ENCODE measurements around the gene TMEM54. TPM values are rescaled to one million over a fixed set of nuclear protein-coding genes. Genes with fewer than 3 reads are reported as not detected.

The TMEM54 gene
- total RNA-seq, 1 donor from 2014 or later = 41.9 TPM

- no peaks in the 10 kb centered on the region for H3K36me3 ChIP-seq
- peaks cover 22% of the 10 kb centered on the region for H3K27me3 ChIP-seq
- DNase-seq = no peak
- TF ChIP-seq, protein P1, sequence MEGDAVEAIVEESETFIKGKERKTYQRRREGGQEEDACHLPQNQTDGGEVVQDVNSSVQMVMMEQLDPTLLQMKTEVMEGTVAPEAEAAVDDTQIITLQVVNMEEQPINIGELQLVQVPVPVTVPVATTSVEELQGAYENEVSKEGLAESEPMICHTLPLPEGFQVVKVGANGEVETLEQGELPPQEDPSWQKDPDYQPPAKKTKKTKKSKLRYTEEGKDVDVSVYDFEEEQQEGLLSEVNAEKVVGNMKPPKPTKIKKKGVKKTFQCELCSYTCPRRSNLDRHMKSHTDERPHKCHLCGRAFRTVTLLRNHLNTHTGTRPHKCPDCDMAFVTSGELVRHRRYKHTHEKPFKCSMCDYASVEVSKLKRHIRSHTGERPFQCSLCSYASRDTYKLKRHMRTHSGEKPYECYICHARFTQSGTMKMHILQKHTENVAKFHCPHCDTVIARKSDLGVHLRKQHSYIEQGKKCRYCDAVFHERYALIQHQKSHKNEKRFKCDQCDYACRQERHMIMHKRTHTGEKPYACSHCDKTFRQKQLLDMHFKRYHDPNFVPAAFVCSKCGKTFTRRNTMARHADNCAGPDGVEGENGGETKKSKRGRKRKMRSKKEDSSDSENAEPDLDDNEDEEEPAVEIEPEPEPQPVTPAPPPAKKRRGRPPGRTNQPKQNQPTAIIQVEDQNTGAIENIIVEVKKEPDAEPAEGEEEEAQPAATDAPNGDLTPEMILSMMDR (IDR thresholded peaks at IDR 0.05) = no peak
- H3K4me3 ChIP-seq = peak overlapping the region; percentile 14
- no peak overlapping the region for H3K27ac ChIP-seq
- intact Hi-C loops (cut with DNase I) = no loop called here
- no peaks in the 10 kb centered on the region for H3K9me3 ChIP-seq
- ATAC-seq = no peak
- no peaks in the 10 kb centered on the region for H3K4me1 ChIP-seq
Measured at GRCh38 chr1:32869923-32870614, 31.1 kb downstream of the TMEM54 start.

DNA sequence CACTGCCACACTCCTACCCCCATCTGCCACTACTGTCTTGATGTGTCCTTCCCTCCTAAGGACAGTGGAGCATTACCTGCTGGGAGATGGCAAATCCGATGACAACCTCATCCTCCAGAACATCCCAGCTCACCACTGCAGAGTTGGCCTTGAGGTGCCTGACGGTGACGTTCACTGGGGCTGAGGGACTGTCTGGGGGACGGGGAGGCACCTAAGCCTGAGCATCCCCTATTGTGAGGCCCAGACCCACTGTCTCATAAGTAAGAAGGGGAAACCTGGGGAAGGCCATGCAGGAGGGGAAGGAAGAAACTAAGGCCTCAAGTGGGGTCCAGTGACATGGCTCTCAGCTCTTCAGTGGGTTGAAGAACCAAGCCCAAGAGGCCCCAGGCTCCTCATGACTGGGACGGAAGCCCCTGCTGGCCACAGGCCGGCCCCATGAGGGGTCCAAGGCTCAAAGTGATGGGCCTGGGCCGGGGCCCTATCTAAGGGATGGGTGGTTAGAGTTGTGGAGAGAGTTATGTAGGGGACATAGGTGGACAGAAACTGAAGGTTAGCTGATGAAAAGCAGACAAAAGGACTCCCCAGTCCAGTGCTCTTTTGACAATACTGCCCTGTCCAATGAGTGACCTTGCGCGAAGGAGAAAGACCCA is 32.3 kb downstream of the TMEM54 start:
- intact Hi-C loops (cut with DNase I) = no loop called here
- ATAC-seq = no peak
- TF ChIP-seq, protein P1 (IDR thresholded peaks at IDR 0.05) = no peak
- Histone ChIP-seq H3K27ac (no peak overlapping the region), H3K36me3 (no peaks in the 10 kb centered on the region), H3K9me3 (no peaks in the 10 kb centered on the region), H3K4me3 (no peak overlapping the region), H3K4me1 (no peaks in the 10 kb centered on the region), H3K27me3 (peaks cover 22% of the 10 kb centered on the region)
- DNase-seq = no peak

DNA sequence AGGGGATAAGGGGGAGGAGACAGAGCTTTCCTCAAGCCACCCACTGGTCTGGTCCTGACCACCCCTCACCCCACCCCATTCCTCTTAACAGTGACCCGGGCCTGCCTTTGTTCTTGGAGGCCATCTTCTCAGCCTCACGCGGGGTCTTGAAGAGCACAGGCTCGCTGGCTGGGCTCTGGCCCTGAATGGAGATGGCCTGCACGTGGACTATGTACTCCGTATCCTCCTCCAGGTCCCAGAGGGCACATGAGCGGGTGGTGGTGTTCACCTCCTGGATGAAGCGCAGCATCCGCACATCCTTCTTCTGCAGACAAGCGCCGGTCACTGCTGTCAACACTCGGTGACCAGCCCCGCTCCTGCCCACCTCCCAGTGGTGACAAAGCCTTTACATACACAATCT is 33.1 kb downstream of the TMEM54 start:
- TF ChIP-seq, protein P1 (IDR thresholded peaks at IDR 0.05) = no peak
- no peak overlapping the region for H3K4me3 ChIP-seq
- H3K27ac ChIP-seq = no peak overlapping the region
- H3K4me1 ChIP-seq = no peaks in the 10 kb centered on the region
- DNase-seq = no peak
- intact Hi-C loops (cut with DNase I) = no loop called here
- ATAC-seq = no peak
- no peaks in the 10 kb centered on the region for H3K36me3 ChIP-seq
- peaks cover 22% of the 10 kb centered on the region for H3K27me3 ChIP-seq
- no peaks in the 10 kb centered on the region for H3K9me3 ChIP-seq

- Histone ChIP-seq H3K27me3 (peaks cover 22% of the 10 kb centered on the region), H3K9me3 (no peaks in the 10 kb centered on the region), H3K4me3 (no peak overlapping the region), H3K27ac (no peak overlapping the region), H3K36me3 (no peaks in the 10 kb centered on the region), H3K4me1 (no peaks in the 10 kb centered on the region)
- no peak for DNase-seq
- ATAC-seq = no peak
- intact Hi-C loops (cut with DNase I) = no loop called here
- TF ChIP-seq, protein P1 (IDR thresholded peaks at IDR 0.05) = no peak
Measured at GRCh38 chr1:32867671-32868070, 33.5 kb downstream of the TMEM54 start.

GRCh38 chr1:32867151-32867550 is 34.0 kb downstream of the TMEM54 start:
- intact Hi-C loops (cut with DNase I) = no loop called here
- Histone ChIP-seq H3K27ac (no peak overlapping the region), H3K36me3 (no peaks in the 10 kb centered on the region), H3K9me3 (no peaks in the 10 kb centered on the region), H3K4me1 (no peaks in the 10 kb centered on the region), H3K4me3 (no peak overlapping the region), H3K27me3 (peaks cover 18% of the 10 kb centered on the region)
- DNase-seq = no peak
- TF ChIP-seq, protein P1 (IDR thresholded peaks at IDR 0.05) = no peak
- ATAC-seq = no peak
